DMS 273 (cell line): ENCODE data around the gene UBE2Z.
"Not testable (repeated sequence)": the region's sequence is repeated elsewhere in the genome, so short reads cannot be mapped to it uniquely, and the experiment has no call there.

Experiments
- DNase-seq: peaks from one replicate; lab custom pipeline; 2025; ENCODE audit not compliant: unreplicated experiment; lab: John Stamatoyannopoulos, UW

The UBE2Z gene

GRCh38 chr17:48908047-48908843, at the start of gene UBE2Z:
Gene UBE2Z, plus strand, starts transcription at chr17:48908407. Its CDS starts 97 bp downstream, at chr17:48908504.
- peak; percentile 98 for DNase-seq

DNA sequence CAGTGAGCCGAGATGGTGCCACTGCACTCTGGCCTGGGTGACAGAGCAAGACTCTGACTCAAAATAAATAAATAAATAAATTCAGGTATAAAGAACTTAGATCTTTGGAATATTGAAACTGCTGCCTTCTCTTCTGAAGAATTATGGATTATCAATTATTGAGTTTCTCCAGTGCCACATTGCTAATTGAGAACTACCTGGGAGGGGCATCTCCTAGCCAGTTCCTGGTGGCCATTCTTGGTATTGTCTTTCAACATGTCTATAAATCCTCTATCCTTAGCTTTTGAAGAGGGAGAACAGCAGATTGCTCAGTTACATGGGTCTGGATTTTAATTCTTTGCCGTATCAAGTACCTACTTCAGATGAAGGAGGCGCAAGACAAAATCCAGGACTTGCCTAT, 48.2 kb upstream of the UBE2Z start:
- no peak for DNase-seq

DNA sequence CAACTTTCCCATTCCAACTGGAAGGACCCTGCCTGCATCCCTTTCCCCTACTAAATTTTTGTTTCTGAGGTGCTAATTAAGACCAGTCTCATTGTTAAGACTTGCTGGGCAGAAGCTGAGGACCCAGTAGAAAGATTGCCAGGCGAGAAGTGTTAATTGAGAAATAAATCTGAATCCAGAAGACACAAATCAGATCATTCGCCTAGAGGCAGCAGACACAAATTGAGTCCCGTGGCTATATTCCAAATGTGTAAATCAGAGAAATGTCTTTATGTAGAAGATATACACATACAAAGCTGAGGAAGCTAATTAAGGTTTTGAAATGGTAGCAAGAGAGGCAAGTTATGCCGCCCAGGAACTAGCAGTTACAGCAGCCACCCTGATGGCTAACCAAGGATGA, 47.8 kb upstream of the UBE2Z start:
- DNase-seq, result no peak

DNA sequence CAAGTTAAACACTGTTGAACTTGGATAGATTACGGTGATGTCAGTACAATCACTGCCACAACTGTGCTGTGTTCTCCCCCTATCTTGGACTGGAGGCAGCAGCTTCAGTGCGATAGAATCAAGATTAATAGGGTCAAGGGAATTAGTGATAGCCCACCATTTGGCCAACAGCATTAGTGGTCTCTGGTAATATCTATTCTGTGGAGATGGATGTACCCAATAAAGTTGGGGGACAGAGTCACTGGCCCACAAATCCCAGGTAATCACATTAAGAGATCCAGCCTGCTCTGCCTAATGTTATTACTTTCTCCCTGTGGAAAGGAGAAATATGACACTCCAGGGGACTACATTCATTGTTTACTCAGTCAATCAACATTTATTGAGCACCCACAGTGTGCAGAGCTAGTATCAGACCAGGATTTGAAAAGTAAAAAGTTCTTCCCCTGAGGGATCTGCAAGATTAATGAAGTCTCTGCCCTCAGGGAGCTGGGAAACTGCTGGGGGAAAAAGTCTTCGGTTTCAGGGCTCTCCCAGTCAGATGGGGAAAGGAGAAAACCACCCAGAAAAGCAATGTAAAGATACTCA, 39.2 kb upstream of the UBE2Z start:
- no peak for DNase-seq

DNA sequence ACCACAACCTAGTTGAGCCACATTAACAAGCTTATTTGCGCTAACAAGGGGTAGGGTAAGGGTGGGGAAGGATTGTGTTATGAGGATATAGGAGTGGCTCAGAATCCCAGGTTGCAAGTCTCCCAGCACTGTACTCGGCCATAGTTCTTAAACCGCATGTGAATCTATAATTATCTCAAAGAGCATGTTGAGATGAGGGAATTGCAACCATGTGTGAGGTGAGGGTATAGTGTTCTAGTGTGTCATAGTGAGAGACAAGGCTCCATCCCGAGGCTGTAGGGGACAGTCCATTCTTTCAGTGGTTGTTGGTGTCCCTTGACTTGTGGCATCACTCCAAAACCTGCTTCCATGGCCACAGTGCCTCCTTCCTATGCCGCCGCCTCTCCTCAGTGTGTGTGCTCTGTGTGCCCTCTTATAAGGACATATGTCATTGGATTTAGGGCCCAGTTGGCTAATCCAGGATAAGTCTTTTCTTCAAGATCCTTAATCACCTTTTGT, 38.3 kb upstream of the UBE2Z start:
- DNase-seq, result no peak

GRCh38 chr17:48871035-48871550, 37.1 kb upstream of the UBE2Z start:
- no peak for DNase-seq

- DNase-seq, result no peak
Measured at GRCh38 chr17:48871551-48872351, 36.5 kb upstream of the UBE2Z start.

DNA sequence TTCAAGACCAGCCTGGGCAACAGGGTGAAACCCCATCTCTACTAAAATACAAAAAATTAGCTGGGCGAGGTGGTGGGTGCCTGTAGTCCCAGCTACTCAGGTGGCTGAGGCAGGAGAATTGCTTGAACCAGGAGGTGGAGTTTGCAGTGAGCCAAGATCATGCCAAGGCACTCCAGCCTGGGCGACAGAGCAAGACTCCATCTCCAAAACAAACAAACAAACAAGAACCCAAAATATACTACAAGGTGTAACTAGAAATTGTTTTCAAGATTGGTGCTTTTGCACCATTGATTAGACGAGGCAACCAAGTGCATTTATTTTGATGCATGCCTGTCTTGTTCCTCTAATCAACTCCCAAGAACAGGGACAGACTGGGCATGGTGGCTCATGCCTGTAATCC, 35.8 kb upstream of the UBE2Z start:
- not testable (repeated sequence) for DNase-seq

DNA sequence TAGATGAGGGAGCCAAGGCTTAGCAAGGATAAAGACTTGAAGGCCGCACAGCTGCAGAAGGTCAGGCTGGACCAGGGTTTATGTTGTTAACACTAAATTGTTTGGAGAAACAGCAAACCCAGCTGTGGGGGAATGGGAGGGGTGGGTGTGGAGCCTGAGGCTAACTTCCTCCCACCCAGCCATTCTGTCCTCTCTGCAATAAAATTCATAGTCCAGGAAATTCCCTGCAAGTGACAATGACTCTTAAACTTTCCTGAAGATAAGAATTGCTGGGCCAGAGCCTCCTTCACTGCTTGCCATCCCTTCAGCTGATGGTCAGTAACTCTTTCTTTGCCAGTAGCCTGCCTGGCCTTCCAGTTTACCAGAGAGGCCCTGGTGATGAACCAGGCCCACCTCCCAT, 35.0 kb upstream of the UBE2Z start:
- no peak for DNase-seq

GRCh38 chr17:48873696-48874443, 34.3 kb upstream of the UBE2Z start:
- DNase-seq, result no peak

- peak; percentile 82 for DNase-seq
Measured at GRCh38 chr17:48878920-48879898, 29.0 kb upstream of the UBE2Z start.

GRCh38 chr17:48882272-48882671, 25.9 kb upstream of the UBE2Z start:
- DNase-seq, result no peak

- DNase-seq, result no peak
Measured at GRCh38 chr17:48883171-48883570, 25.0 kb upstream of the UBE2Z start.

DNA sequence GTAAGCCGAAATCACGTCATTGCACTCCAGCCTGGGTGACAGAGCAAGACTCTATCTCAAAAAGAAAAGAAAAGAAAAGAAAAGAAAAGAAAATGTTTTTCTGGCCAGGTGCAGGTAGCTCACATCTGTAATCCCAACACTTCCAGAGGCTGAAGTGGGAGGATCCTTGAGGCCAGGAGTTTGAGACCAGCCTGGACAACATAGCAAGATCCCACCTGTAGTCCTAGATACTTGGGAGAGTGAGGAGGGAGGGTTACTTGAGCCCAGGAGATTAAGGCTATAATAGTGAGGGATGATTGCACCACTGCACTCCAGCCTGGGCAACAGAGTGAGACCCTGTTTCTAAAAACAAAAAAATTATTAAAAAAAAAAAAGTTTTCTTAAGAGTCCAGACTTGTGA, 18.1 kb upstream of the UBE2Z start:
- DNase-seq, result no peak

DNA sequence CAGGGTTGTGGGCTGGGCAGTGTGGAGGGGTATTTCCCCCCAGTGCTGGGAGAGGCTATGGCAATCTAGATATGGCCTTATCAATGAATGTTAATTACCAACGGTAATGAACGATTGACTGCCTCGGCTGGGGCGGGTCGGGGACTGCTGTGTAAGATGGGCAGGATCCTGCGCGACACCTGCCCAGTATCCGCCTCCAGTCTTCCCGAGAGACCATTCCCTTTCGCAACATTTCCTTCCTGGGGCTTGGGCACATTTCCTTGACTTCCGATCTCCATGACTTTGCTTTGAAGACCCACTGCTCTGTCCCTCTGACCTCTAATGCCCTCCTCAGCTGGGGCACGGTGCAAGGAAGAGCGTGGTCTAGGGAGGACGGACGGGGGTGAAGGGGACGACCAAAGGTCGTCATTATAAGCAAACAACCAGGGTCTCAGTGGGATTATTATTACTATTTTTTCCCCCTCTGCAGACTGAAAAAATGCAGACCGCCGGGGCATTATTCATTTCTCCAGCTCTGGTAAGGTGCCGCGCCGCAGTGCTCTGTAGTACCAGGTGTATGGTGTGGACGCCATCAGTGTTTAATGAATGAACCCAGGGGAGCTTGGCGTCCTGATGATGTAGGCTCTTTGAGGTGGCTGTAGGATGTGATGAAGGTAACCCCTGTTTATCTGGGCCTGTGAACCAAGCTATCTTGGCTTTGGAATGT, 15.1 kb upstream of the UBE2Z start:
- DNase-seq, result peak; percentile 57

GRCh38 chr17:48893646-48894508, 14.3 kb upstream of the UBE2Z start:
- no peak for DNase-seq

- DNase-seq, result peak; percentile 18
Measured at GRCh38 chr17:48894886-48895285, 13.3 kb upstream of the UBE2Z start.

- DNase-seq, result peak; percentile 65
Measured at GRCh38 chr17:48901241-48901640, 7.0 kb upstream of the UBE2Z start.
